ENCODE measurements around the gene GMPR2. TPM values are rescaled to one million over a fixed set of nuclear protein-coding genes. Genes with fewer than 3 reads are reported as not detected.
A peak's percentile ranks its signal among the peaks of the same experiment; 100 is the strongest.

Gene GMPR2
- polyA plus RNA-seq (2013, experiment 1 of 2) = 61.7 TPM
- polyA plus RNA-seq (2013, experiment 2 of 2) = 58.8 TPM

DNA sequence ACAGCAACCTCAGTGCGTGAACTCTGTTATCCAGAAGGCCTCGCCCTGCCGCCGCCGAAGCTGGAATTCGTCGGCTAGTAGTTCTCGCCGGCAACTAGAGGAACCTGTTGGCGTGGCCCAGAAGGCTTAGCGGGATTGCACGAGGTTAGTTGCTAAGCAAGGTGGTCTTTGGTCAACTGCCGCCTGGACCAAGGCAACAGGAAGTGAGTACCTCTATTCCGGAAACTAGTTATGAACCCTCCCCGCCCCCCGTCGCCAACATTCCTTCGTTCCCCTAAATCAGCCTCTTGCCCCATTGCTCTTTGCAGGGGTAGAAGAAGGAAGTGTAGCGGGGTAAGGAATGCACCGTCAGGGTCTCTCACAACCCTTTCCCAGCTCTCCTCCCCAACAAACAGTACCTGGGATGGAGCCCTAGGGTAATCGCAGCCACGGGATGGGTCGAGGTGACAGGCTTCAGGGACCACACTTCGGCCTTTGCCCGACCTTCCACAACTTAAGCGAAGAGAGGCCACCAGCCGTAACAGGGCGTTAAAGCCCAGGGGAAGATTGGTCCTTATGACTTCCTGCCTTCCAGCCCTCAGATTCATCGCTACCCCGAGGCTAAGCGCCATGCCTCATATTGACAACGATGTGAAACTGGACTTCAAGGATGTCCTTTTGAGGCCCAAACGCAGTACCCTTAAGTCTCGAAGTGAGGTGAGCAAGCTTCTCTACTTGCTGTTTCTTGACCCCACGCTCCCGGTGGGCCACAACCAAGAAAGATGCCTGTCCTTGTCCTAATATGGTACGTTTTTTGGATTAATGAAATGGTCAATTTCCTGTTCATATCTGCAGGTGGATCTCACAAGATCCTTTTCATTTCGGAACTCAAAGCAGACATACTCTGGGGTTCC, at the start of gene GMPR2:
Gene GMPR2 (plus strand): TSS at position 285 of the 893 bp plus-strand sequence. CDS start 325 bp downstream, at position 610.
- Histone ChIP-seq H2BK120ac (ENCODE audit: low read depth, low read length) (peak within 1 kb of the TSS; percentile 37), H4K8ac (ENCODE audit: low read depth, low read length) (no peak within 1 kb of the TSS), H2BK5ac (ENCODE audit: low read length) (peak within 1 kb of the TSS; percentile 82), H3K18ac (ENCODE audit: low read length) (peak within 1 kb of the TSS; percentile 28), H3K4ac (ENCODE audit: low read depth, low read length) (peak within 1 kb of the TSS; percentile 46), H3K27me3 (ENCODE audit: insufficient read depth, low read length, poor library complexity) (no peaks in the 10 kb centered on the region), H2BK15ac (replicated peaks; ENCODE audit: low read depth) (no peak within 1 kb of the TSS), H3K4me3 (ENCODE audit: low read length) (peak within 1 kb of the TSS; percentile 99), H3K4me1 (ENCODE audit: control insufficient read depth, low read depth, low read length) (peaks cover 2% of the 10 kb centered on the region), H2AK5ac (ENCODE audit: low read length) (no peak within 1 kb of the TSS), H3K27ac (ENCODE audit: low read depth, low read length) (peak within 1 kb of the TSS; percentile 79), H3K56ac (ENCODE audit: low read length) (peak within 1 kb of the TSS; percentile 97), H3K79me1 (ENCODE audit: low read length) (peaks cover 9% of the 10 kb centered on the region), H3K23ac (ENCODE audit: low read length) (peak within 1 kb of the TSS; percentile 9), H3K9ac (ENCODE audit: low read length) (peak within 1 kb of the TSS; percentile 95), H3K79me2 (ENCODE audit: control insufficient read depth, insufficient read depth, low read length) (peaks cover 19% of the 10 kb centered on the region), H3K36me3 (ENCODE audit: control insufficient read depth, insufficient read depth, low read length) (no peaks in the 10 kb centered on the region), H3K4me2 (ENCODE audit: low read length) (peak within 1 kb of the TSS; percentile 98), H4K5ac (ENCODE audit: low read length) (no peak within 1 kb of the TSS)
- no peak for DNase-seq
- no CpG with 5 or more reads among the region's 38 CpGs for WGBS (ENCODE audit: extremely low coverage, insufficient coverage, low lambda C conversion rate)

DNA sequence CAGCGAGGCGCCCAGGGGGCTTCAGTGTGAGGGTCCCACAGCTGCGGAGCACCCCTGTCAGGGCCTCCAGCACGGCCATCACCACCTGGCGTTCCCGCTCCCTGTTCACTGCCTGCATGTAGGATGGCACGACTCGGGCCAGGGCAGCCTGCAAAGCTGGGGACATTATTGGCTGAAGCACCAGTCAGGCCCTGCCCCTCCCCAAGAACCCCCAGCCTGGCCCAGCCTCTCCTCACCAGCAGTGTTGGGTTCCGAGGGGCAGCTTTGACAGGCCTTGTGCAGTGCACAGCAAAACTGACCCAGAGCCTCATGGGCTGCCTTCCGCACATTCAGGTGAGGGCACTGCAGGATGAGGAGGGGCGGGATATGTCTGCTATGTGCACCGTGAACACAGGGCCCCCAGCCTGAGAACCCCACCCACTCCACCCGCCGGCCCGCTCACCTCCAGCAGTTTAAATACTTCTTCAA, 49.7 kb upstream of the GMPR2 start:
- H3K23ac ChIP-seq (ENCODE audit: low read length) = no peak overlapping the region
- H3K79me1 ChIP-seq (ENCODE audit: low read length) = peaks cover 12% of the 10 kb centered on the region
- no peak for DNase-seq
- no peak overlapping the region for H3K4me2 ChIP-seq (ENCODE audit: low read length)
- H3K18ac ChIP-seq (ENCODE audit: low read length) = no peak overlapping the region
- H3K9ac ChIP-seq (ENCODE audit: low read length) = no peak overlapping the region
- H4K5ac ChIP-seq (ENCODE audit: low read length) = no peak overlapping the region
- H3K56ac ChIP-seq (ENCODE audit: low read length) = no peak overlapping the region
- no peak overlapping the region for H3K4ac ChIP-seq (ENCODE audit: low read depth, low read length)
- no peak overlapping the region for H3K4me3 ChIP-seq (ENCODE audit: low read length)
- H3K79me2 ChIP-seq (ENCODE audit: control insufficient read depth, insufficient read depth, low read length) = peaks cover 11% of the 10 kb centered on the region
- H3K27me3 ChIP-seq (ENCODE audit: insufficient read depth, low read length, poor library complexity) = no peaks in the 10 kb centered on the region
- H3K27ac ChIP-seq (ENCODE audit: low read depth, low read length) = no peak overlapping the region
- no peak overlapping the region for H2AK5ac ChIP-seq (ENCODE audit: low read length)
- H4K8ac ChIP-seq (ENCODE audit: low read depth, low read length) = no peak overlapping the region
- no peak overlapping the region for H2BK120ac ChIP-seq (ENCODE audit: low read depth, low read length)
- WGBS (ENCODE audit: extremely low coverage, insufficient coverage, low lambda C conversion rate) = no CpG with 5 or more reads among the region's 15 CpGs
- H2BK15ac ChIP-seq (replicated peaks; ENCODE audit: low read depth) = no peak overlapping the region
- peaks cover 4% of the 10 kb centered on the region for H3K4me1 ChIP-seq (ENCODE audit: control insufficient read depth, low read depth, low read length)
- peaks cover 21% of the 10 kb centered on the region for H3K36me3 ChIP-seq (ENCODE audit: control insufficient read depth, insufficient read depth, low read length)
- no peak overlapping the region for H2BK5ac ChIP-seq (ENCODE audit: low read length)

DNA sequence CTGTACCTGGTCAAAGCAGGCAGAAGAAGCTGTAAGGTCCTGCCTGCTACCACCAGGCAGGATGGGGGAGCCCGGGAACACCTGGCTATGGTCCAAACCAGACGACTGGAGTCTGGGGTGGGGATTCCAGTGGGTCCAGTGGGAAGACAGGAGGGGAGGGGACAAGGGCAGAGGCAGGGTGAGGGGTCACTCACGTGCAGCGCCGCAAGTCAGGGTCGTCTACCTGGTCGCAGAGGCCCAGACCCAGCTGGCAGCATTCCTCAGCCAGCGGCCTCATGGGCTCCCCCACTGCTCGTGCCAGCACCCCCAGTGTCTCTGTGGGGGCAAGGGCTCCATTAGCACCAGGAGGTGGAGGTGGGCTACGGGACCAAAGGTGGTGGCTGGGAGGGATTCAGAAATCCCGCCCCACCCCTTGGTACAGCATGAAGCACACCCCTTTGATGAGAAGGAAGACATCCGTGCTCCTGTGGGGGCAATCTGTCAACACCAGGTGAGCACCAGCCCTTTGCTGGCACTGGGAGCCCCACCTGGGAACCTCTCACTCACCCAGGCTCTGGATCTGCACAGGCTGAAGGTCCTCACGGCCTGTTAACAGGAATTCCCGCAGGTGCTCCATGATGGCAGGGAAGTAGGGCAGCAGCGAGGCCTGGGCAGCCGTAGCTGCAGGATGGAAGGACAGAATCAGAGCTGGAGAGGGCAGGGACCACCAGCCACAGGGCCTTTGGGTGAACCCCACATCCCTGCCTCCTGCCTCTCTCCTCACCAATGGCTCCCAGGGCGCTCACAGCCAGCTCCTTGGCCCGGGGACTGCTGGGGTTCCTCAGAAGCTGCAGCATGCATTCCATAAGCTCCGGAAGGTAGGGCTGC, 48.4 kb upstream of the GMPR2 start:
- Histone ChIP-seq H3K79me1 (ENCODE audit: low read length) (peaks cover 12% of the 10 kb centered on the region), H3K56ac (ENCODE audit: low read length) (no peak overlapping the region), H3K23ac (ENCODE audit: low read length) (no peak overlapping the region), H2BK120ac (ENCODE audit: low read depth, low read length) (no peak overlapping the region), H2AK5ac (ENCODE audit: low read length) (no peak overlapping the region), H3K18ac (ENCODE audit: low read length) (no peak overlapping the region), H2BK5ac (ENCODE audit: low read length) (no peak overlapping the region), H2BK15ac (replicated peaks; ENCODE audit: low read depth) (no peak overlapping the region), H3K79me2 (ENCODE audit: control insufficient read depth, insufficient read depth, low read length) (peaks cover 11% of the 10 kb centered on the region), H3K4me3 (ENCODE audit: low read length) (no peak overlapping the region), H3K4me2 (ENCODE audit: low read length) (no peak overlapping the region), H3K4me1 (ENCODE audit: control insufficient read depth, low read depth, low read length) (peaks cover 6% of the 10 kb centered on the region), H3K27me3 (ENCODE audit: insufficient read depth, low read length, poor library complexity) (no peaks in the 10 kb centered on the region), H3K27ac (ENCODE audit: low read depth, low read length) (no peak overlapping the region), H4K8ac (ENCODE audit: low read depth, low read length) (no peak overlapping the region), H3K9ac (ENCODE audit: low read length) (no peak overlapping the region), H4K5ac (ENCODE audit: low read length) (no peak overlapping the region), H3K36me3 (ENCODE audit: control insufficient read depth, insufficient read depth, low read length) (peaks cover 21% of the 10 kb centered on the region), H3K4ac (ENCODE audit: low read depth, low read length) (no peak overlapping the region)
- no CpG with 5 or more reads among the region's 19 CpGs for WGBS (ENCODE audit: extremely low coverage, insufficient coverage, low lambda C conversion rate)
- DNase-seq = no peak

DNA sequence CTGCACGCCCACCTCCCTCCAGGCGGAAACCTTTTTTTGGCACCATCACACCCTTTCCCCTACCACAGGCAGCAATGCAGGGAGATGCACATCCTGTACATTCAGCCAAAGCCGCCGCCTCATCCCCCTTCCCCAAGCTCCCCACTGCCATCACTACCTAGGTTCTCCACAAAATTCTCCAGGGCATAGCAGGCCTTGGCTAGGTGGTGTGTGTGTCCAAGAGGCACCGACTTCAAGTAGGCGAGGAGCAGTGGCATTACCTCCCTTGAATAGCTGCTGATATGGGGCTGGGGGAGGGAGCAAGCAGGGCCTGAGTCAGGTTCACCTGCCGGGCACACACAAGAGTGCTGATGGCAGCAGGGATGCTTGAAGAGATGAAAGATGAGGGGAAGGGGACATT, 47.7 kb upstream of the GMPR2 start:
- H4K5ac ChIP-seq (ENCODE audit: low read length) = no peak overlapping the region
- DNase-seq = no peak
- no peak overlapping the region for H3K4me3 ChIP-seq (ENCODE audit: low read length)
- H3K4me1 ChIP-seq (ENCODE audit: control insufficient read depth, low read depth, low read length) = peaks cover 6% of the 10 kb centered on the region
- no peak overlapping the region for H3K9ac ChIP-seq (ENCODE audit: low read length)
- H3K27me3 ChIP-seq (ENCODE audit: insufficient read depth, low read length, poor library complexity) = no peaks in the 10 kb centered on the region
- no peak overlapping the region for H3K56ac ChIP-seq (ENCODE audit: low read length)
- H3K79me1 ChIP-seq (ENCODE audit: low read length) = peaks cover 12% of the 10 kb centered on the region
- no peak overlapping the region for H2BK5ac ChIP-seq (ENCODE audit: low read length)
- H2BK15ac ChIP-seq (replicated peaks; ENCODE audit: low read depth) = no peak overlapping the region
- H3K18ac ChIP-seq (ENCODE audit: low read length) = no peak overlapping the region
- H2AK5ac ChIP-seq (ENCODE audit: low read length) = no peak overlapping the region
- H3K36me3 ChIP-seq (ENCODE audit: control insufficient read depth, insufficient read depth, low read length) = peaks cover 21% of the 10 kb centered on the region
- WGBS (ENCODE audit: extremely low coverage, insufficient coverage, low lambda C conversion rate) = no CpG with 5 or more reads among the region's 7 CpGs
- H3K27ac ChIP-seq (ENCODE audit: low read depth, low read length) = no peak overlapping the region
- peaks cover 11% of the 10 kb centered on the region for H3K79me2 ChIP-seq (ENCODE audit: control insufficient read depth, insufficient read depth, low read length)
- no peak overlapping the region for H2BK120ac ChIP-seq (ENCODE audit: low read depth, low read length)
- H3K23ac ChIP-seq (ENCODE audit: low read length) = no peak overlapping the region
- H4K8ac ChIP-seq (ENCODE audit: low read depth, low read length) = no peak overlapping the region
- H3K4me2 ChIP-seq (ENCODE audit: low read length) = no peak overlapping the region
- H3K4ac ChIP-seq (ENCODE audit: low read depth, low read length) = no peak overlapping the region

DNA sequence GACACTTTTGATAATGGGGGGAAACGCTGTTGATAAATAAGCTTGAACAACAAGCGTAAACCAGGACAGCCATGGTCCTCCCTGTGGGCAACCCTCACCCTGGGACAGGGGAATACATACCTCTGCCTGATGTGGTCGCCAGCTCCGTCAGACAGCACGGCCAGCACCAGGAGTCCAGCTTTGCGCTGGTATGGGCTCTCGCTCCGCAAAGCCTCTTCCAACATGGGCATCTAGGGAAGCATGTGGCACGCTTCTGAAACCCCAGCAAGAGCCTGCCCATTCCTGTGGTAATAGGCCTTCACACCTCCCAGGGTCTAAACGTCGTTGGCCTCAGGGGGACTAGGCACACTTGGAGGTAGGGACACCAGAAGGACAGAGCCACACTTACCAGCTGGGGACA, 47.0 kb upstream of the GMPR2 start:
- peaks cover 12% of the 10 kb centered on the region for H3K79me1 ChIP-seq (ENCODE audit: low read length)
- peaks cover 6% of the 10 kb centered on the region for H3K4me1 ChIP-seq (ENCODE audit: control insufficient read depth, low read depth, low read length)
- no peak overlapping the region for H3K18ac ChIP-seq (ENCODE audit: low read length)
- H3K9ac ChIP-seq (ENCODE audit: low read length) = no peak overlapping the region
- no peak overlapping the region for H4K5ac ChIP-seq (ENCODE audit: low read length)
- H3K56ac ChIP-seq (ENCODE audit: low read length) = no peak overlapping the region
- H3K27me3 ChIP-seq (ENCODE audit: insufficient read depth, low read length, poor library complexity) = no peaks in the 10 kb centered on the region
- peaks cover 21% of the 10 kb centered on the region for H3K36me3 ChIP-seq (ENCODE audit: control insufficient read depth, insufficient read depth, low read length)
- H4K8ac ChIP-seq (ENCODE audit: low read depth, low read length) = no peak overlapping the region
- no peak overlapping the region for H3K4me2 ChIP-seq (ENCODE audit: low read length)
- WGBS (ENCODE audit: extremely low coverage, insufficient coverage, low lambda C conversion rate) = no CpG with 5 or more reads among the region's 11 CpGs
- no peak overlapping the region for H2BK15ac ChIP-seq (replicated peaks; ENCODE audit: low read depth)
- no peak overlapping the region for H3K23ac ChIP-seq (ENCODE audit: low read length)
- H2BK120ac ChIP-seq (ENCODE audit: low read depth, low read length) = no peak overlapping the region
- H3K79me2 ChIP-seq (ENCODE audit: control insufficient read depth, insufficient read depth, low read length) = peaks cover 11% of the 10 kb centered on the region
- DNase-seq = no peak
- H3K4ac ChIP-seq (ENCODE audit: low read depth, low read length) = no peak overlapping the region
- no peak overlapping the region for H2BK5ac ChIP-seq (ENCODE audit: low read length)
- no peak overlapping the region for H3K27ac ChIP-seq (ENCODE audit: low read depth, low read length)
- no peak overlapping the region for H2AK5ac ChIP-seq (ENCODE audit: low read length)
- no peak overlapping the region for H3K4me3 ChIP-seq (ENCODE audit: low read length)
